Endometrium (tissue), 2 donors: ENCODE data around the gene PTPN23.

Source experiments
- FAIRE-seq: peaks from 2 replicates; lab custom pipeline; 2012; peaks lifted over from hg19 to GRCh38; lab: Jason Lieb, UNC
- donor health status: control.
- donor health status: control.

The PTPN23 gene

GRCh38 chr3:47374587-47374986 lies 6.2 kb upstream of the PTPN23 start:
- FAIRE-seq, result no peak

GRCh38 chr3:47376393-47376792 lies 4.4 kb upstream of the PTPN23 start:
- FAIRE-seq, result no peak

- FAIRE-seq, result no peak
Measured at GRCh38 chr3:47377186-47377585, 3.6 kb upstream of the PTPN23 start.

GRCh38 chr3:47378869-47379268 lies 2.0 kb upstream of the PTPN23 start:
- no peak for FAIRE-seq

- no peak for FAIRE-seq
Measured at GRCh38 chr3:47379411-47379899, 1.4 kb upstream of the PTPN23 start.

- no peak for FAIRE-seq
Measured at GRCh38 chr3:47380026-47380600, 708 bp upstream of the PTPN23 start.

- FAIRE-seq, result no peak
Measured at GRCh38 chr3:47381317-47382157, 716 bp downstream of the PTPN23 start.

GRCh38 chr3:47384425-47384824 lies 3.6 kb downstream of the PTPN23 start:
- no peak for FAIRE-seq

GRCh38 chr3:47385007-47385406 lies 4.2 kb downstream of the PTPN23 start:
- no peak for FAIRE-seq

GRCh38 chr3:47385796-47386195 lies 5.0 kb downstream of the PTPN23 start:
- no peak for FAIRE-seq

- no peak for FAIRE-seq
Measured at GRCh38 chr3:47392933-47393332, 12.1 kb downstream of the PTPN23 start.

- no peak for FAIRE-seq
Measured at GRCh38 chr3:47394140-47394870, 13.5 kb downstream of the PTPN23 start.

- no peak for FAIRE-seq
Measured at GRCh38 chr3:47394881-47395280, 14.1 kb downstream of the PTPN23 start.

- FAIRE-seq, result no peak
Measured at GRCh38 chr3:47398228-47398627, 17.4 kb downstream of the PTPN23 start.

- FAIRE-seq, result no peak
Measured at GRCh38 chr3:47399016-47399415, 18.2 kb downstream of the PTPN23 start.

- FAIRE-seq, result no peak
Measured at GRCh38 chr3:47399531-47400270, 18.9 kb downstream of the PTPN23 start.

GRCh38 chr3:47404431-47404876 lies 23.6 kb downstream of the PTPN23 start:
- FAIRE-seq, result no peak

GRCh38 chr3:47404955-47405790 lies 24.4 kb downstream of the PTPN23 start:
- no peak for FAIRE-seq

GRCh38 chr3:47405820-47406761 lies 25.3 kb downstream of the PTPN23 start:
- no peak for FAIRE-seq

- no peak for FAIRE-seq
Measured at GRCh38 chr3:47406762-47407149, 25.9 kb downstream of the PTPN23 start.
